Measurements from ENCODE around the gene UGGT2. TPM values are rescaled to one million over a fixed set of nuclear protein-coding genes. Genes with fewer than 3 reads are reported as not detected.
"Not testable (repeated sequence)": the region's sequence is repeated elsewhere in the genome, so short reads cannot be mapped to it uniquely, and the experiment has no call there.

UGGT2 gene
- total RNA-seq, 2 experiments from 2014 or later, result 0.26 TPM; not detected in 1

- Mint-ChIP-seq H3K4me3 (no peak overlapping the region), H3K36me3 (no peaks in the 10 kb centered on the region), H3K27me3 (peaks cover 4% of the 10 kb centered on the region), H3K27ac (no peak overlapping the region), H3K4me1 (ENCODE audit: low read depth) (no peaks in the 10 kb centered on the region), H3K9me3 (no peaks in the 10 kb centered on the region)
- ChIA-PET POLR2A (no interaction called here), CTCF (interaction anchor here (1.4 kb wide), 1 partner anchor 178 kb away, joined by 4 read pairs; no protein-coding TSS in a partner anchor)
- no peak for DNase-seq
- intact Hi-C loops (cut with micrococcal nuclease), result no loop called here
Observed at GRCh38 chr13:95801825-95802224, 251.4 kb downstream of the UGGT2 start.

- Mint-ChIP-seq H3K27ac (no peak overlapping the region), H3K9me3 (no peaks in the 10 kb centered on the region), H3K4me3 (no peak overlapping the region), H3K27me3 (peaks cover 4% of the 10 kb centered on the region), H3K4me1 (ENCODE audit: low read depth) (no peaks in the 10 kb centered on the region), H3K36me3 (no peaks in the 10 kb centered on the region)
- ChIA-PET CTCF (no interaction called here), POLR2A (no interaction called here)
- no peak for DNase-seq
- intact Hi-C loops (cut with micrococcal nuclease), result no loop called here
Observed at GRCh38 chr13:95800436-95800835, 252.8 kb downstream of the UGGT2 start.

DNA sequence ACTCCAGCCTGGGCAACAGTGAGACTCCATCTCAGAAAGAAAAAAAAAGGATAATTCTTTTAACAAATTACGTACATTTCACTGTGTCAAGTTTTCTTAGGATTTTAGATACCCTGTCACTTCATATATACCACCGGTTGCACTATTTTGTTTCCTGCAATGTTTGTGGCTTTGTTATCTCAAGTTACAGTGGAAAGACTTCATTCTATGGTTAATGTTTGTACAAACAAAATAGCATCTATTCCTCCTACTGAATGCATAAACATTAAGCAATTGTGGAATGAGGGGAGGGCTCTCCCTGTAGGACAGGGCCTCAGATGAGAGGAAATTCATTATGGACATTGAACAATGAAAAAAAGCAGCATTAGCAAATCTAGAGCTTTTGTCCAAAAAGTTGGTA, 256.2 kb downstream of the UGGT2 start:
- H3K27ac Mint-ChIP-seq, result no peak overlapping the region
- ChIA-PET POLR2A (no interaction called here), CTCF (no interaction called here)
- H3K9me3 Mint-ChIP-seq, result no peaks in the 10 kb centered on the region
- peaks cover 10% of the 10 kb centered on the region for H3K36me3 Mint-ChIP-seq
- intact Hi-C loops (cut with micrococcal nuclease), result no loop called here
- no peaks in the 10 kb centered on the region for H3K4me1 Mint-ChIP-seq (ENCODE audit: low read depth)
- no peak for DNase-seq
- H3K4me3 Mint-ChIP-seq, result no peak overlapping the region
- no peaks in the 10 kb centered on the region for H3K27me3 Mint-ChIP-seq

DNA sequence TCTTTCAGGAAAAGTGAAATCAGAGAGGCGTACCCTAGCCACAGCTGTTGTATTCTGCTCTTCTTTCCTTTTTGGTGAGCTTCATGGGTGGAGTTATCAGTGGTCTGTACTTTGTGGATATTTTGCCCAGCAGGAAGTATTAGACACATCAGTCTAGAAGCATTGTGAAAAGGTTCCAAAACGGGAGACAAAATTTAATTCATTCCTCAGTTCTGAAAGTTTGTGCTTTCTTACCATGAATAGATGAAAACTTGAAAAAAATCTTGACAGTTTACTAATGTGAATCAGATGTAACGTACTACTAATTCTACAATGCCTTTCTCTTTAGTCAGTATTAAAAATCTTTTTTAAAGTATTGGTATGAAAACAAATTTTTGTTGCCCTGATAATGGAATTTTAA, 259.4 kb downstream of the UGGT2 start:
- H3K9me3 Mint-ChIP-seq, result peaks cover 6% of the 10 kb centered on the region
- peaks cover 35% of the 10 kb centered on the region for H3K36me3 Mint-ChIP-seq
- H3K27ac Mint-ChIP-seq, result no peak overlapping the region
- intact Hi-C loops (cut with micrococcal nuclease), result no loop called here
- no peak for DNase-seq
- no peaks in the 10 kb centered on the region for H3K4me1 Mint-ChIP-seq (ENCODE audit: low read depth)
- ChIA-PET CTCF (interaction anchor here (1.0 kb wide), 1 partner anchor 40 kb away, joined by 3 read pairs; no protein-coding TSS in a partner anchor), POLR2A (no interaction called here)
- H3K27me3 Mint-ChIP-seq, result no peaks in the 10 kb centered on the region
- no peak overlapping the region for H3K4me3 Mint-ChIP-seq

DNA sequence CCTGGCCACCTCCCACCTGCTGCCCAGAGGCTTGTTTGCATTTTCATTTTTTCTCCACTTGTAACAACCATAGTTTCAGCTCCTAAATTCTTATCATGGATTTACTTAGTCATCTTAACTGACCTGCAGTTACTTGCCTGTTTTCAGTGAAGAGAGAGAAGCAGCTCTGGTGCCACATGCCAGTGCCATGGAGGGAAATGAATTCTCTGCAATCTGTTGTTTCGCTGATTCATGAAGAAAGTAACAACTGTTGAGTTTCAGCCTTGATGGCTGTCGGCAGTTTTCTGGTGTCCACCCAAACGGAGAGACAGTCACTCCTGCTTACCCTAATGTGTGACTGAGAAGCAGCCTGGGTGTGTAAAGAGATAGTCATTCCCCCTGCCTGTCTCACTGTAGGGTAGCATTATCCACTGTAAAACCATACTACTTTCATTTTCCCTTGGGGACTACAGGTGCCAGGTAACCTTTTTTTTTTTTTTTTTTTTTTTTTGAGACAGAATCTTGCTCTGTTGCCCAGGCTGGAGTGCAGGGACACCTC, 260.1 kb downstream of the UGGT2 start:
- Mint-ChIP-seq H3K4me1 (ENCODE audit: low read depth) (no peaks in the 10 kb centered on the region), H3K36me3 (peaks cover 42% of the 10 kb centered on the region), H3K9me3 (peaks cover 10% of the 10 kb centered on the region), H3K4me3 (no peak overlapping the region), H3K27me3 (no peaks in the 10 kb centered on the region), H3K27ac (peak overlapping the region; percentile 38)
- CTCF ChIA-PET, result interaction anchor here (1.0 kb wide), 1 partner anchor 41 kb away, joined by 3 read pairs; no protein-coding TSS in a partner anchor
- no peak for DNase-seq
- intact Hi-C loops (cut with micrococcal nuclease), result no loop called here
- POLR2A ChIA-PET, result no interaction called here

DNA sequence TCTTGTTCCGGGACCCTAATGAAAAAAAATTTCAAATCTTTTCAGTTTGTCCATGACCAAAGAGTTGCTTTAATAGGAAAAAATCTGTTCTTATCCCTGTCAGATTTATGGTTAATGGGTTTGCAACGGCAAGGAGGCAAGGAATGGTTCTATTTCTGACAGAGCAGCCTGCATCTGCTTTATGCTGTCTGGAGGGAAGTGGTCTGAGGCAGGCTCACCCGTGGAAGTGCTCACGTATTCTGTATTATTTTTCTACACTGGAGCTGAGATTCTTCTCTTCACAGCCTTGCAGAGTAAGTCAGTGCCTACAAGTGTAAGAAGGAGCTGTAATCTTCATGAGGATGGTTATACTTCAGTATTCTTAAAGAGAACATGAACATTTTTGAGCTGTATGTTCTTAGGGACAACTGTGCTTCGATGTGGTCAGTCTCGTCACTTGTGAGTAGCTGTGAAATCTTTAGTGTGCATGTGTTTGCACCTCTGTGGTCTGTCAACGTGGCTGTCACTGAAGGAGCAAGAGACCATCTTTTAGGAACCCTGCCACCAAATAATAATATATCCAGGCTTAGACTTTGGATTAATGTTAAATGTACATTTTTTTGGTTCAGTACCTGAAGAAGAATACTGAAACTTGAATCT, 262.0 kb downstream of the UGGT2 start:
- POLR2A ChIA-PET, result no interaction called here
- intact Hi-C loops (cut with micrococcal nuclease), result no loop called here
- Mint-ChIP-seq H3K36me3 (peaks cover 56% of the 10 kb centered on the region), H3K4me1 (ENCODE audit: low read depth) (no peaks in the 10 kb centered on the region), H3K9me3 (peaks cover 10% of the 10 kb centered on the region), H3K27me3 (no peaks in the 10 kb centered on the region), H3K27ac (no peak overlapping the region), H3K4me3 (no peak overlapping the region)
- CTCF ChIA-PET, result interaction anchor here (2.2 kb wide), 1 partner anchor 43 kb away, joined by 11 read pairs; no protein-coding TSS in a partner anchor
- no peak for DNase-seq

DNA sequence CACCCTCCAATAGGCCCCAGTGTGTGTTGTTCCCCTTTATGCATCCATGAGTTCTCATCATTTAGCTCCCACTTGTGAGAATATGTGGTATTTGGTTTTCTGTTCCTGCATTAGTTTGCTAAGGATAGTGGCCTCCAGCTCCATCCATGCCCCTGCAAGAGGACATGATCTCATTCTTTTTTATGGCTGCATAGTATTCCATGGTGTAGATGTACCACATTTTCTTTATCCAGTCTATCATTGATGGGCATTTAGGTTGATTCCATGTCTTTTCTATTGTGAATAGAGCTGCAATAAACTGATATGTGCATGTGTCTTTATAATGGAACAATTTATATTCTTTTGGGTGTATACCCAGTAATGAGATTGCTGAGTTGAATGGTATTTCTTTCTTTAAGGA, 263.9 kb downstream of the UGGT2 start:
- H3K4me3 Mint-ChIP-seq; intact Hi-C loops (cut with micrococcal nuclease); POLR2A ChIA-PET; DNase-seq; H3K27ac Mint-ChIP-seq; H3K27me3 Mint-ChIP-seq; H3K4me1 Mint-ChIP-seq (ENCODE audit: low read depth): not testable (repeated sequence)
- CTCF ChIA-PET, result interaction anchor here (2.2 kb wide), 1 partner anchor 45 kb away, joined by 11 read pairs; no protein-coding TSS in a partner anchor
- Mint-ChIP-seq H3K9me3 (peaks cover 10% of the 10 kb centered on the region), H3K36me3 (peaks cover 59% of the 10 kb centered on the region)

DNA sequence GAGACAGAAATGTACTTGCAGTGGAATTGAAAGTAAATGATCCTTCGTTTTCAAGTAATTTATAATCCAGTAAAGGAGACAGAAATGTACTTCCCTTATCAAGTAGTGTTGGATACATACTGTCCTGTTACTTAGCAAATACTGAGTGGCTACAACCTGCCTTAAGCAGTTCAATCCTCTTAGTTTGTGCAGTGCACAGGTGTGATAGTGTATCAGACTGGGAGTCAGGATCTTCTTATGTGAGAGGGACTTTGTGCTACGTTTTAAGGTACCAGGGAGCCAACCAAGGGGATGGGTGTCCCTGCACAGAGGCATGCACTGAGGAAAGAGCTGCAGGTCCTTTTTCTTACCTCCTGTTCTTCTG, 265.1 kb downstream of the UGGT2 start:
- CTCF ChIA-PET, result interaction anchor here (0.6 to 1.1 kb wide), 2 partner anchors 46 to 95 kb away, joined by 3 to 4 read pairs; no protein-coding TSS in a partner anchor
- no peaks in the 10 kb centered on the region for H3K4me1 Mint-ChIP-seq (ENCODE audit: low read depth)
- POLR2A ChIA-PET, result no interaction called here
- H3K4me3 Mint-ChIP-seq, result no peak overlapping the region
- no peaks in the 10 kb centered on the region for H3K27me3 Mint-ChIP-seq
- no peak overlapping the region for H3K27ac Mint-ChIP-seq
- intact Hi-C loops (cut with micrococcal nuclease), result no loop called here
- H3K36me3 Mint-ChIP-seq, result peaks cover 54% of the 10 kb centered on the region
- no peak for DNase-seq
- H3K9me3 Mint-ChIP-seq, result peaks cover 10% of the 10 kb centered on the region

GRCh38 chr13:95787356-95788099, 265.7 kb downstream of the UGGT2 start:
- POLR2A ChIA-PET, result no interaction called here
- DNase-seq, result no peak
- Mint-ChIP-seq H3K4me3 (no peak overlapping the region), H3K27ac (no peak overlapping the region), H3K36me3 (peaks cover 52% of the 10 kb centered on the region), H3K4me1 (ENCODE audit: low read depth) (no peaks in the 10 kb centered on the region), H3K27me3 (no peaks in the 10 kb centered on the region), H3K9me3 (peaks cover 10% of the 10 kb centered on the region)
- CTCF ChIA-PET, result interaction anchor here (1.1 kb wide), 1 partner anchor 47 kb away, joined by 4 read pairs; no protein-coding TSS in a partner anchor
- intact Hi-C loops (cut with micrococcal nuclease), result no loop called here

DNA sequence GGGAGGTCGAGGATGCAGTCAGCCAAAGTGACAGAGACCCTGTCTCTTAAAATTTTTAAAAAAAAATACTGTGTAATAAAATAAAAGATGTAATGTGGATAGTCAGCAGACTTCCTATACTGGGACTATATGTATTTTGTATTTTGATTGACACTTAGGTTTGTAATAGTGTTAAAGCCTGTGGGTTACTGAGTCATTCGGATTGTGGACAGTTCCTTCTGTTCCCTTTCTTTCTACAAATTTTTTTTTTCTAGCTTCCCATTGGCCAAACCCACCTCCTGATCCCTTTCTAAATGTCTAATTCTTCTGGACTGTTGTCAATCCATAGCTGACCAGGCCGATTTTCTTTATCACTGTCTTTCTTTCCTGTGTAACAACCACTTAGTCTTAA, 268.3 kb downstream of the UGGT2 start:
- no peak overlapping the region for H3K27ac Mint-ChIP-seq
- CTCF ChIA-PET, result no interaction called here
- no peak overlapping the region for H3K4me3 Mint-ChIP-seq
- no peaks in the 10 kb centered on the region for H3K27me3 Mint-ChIP-seq
- POLR2A ChIA-PET, result no interaction called here
- H3K4me1 Mint-ChIP-seq (ENCODE audit: low read depth), result no peaks in the 10 kb centered on the region
- intact Hi-C loops (cut with micrococcal nuclease), result no loop called here
- H3K36me3 Mint-ChIP-seq, result peaks cover 36% of the 10 kb centered on the region
- DNase-seq, result no peak
- peaks cover 12% of the 10 kb centered on the region for H3K9me3 Mint-ChIP-seq

DNA sequence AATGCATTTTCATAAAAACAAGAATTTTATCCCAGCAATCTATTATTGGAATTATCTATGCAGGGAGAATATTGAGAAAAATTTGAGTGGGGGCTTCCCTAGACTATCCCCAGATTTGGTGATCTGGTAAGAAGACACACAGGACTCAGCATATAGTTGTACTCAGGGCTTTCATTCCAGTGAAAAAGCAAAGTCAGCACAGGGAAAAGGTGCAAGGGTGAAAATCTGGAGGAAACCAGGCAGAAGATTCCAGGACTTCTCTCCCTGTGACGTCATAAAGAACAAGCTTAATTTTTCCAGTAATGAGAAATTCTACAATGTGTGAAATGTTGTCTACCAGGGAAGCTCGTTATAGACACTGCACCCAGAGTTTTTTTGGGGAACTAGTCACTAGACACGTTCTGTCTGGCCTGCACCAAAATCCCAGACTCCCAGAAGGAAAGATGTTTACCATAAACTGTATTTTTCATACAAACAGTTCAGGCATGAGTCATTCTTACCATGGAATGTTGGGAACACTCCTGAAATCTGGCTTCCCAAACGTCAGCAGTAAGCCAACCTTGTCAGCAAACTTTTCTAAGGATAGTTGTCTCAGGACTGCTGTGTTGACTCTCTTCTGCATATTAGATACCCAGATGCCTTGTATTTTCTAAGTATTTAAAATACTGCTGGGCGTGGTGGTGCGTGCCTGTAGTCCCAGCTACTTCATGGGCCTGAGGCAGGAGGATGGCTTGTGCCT, 268.9 kb downstream of the UGGT2 start:
- no peak for DNase-seq
- Mint-ChIP-seq H3K4me1 (ENCODE audit: low read depth) (no peaks in the 10 kb centered on the region), H3K4me3 (no peak overlapping the region), H3K27me3 (no peaks in the 10 kb centered on the region), H3K9me3 (peaks cover 11% of the 10 kb centered on the region), H3K27ac (no peak overlapping the region), H3K36me3 (peaks cover 32% of the 10 kb centered on the region)
- intact Hi-C loops (cut with micrococcal nuclease), result no loop called here
- ChIA-PET POLR2A (no interaction called here), CTCF (interaction anchor here (0.8 kb wide), 1 partner anchor 109 kb away, joined by 3 read pairs; no protein-coding TSS in a partner anchor)

DNA sequence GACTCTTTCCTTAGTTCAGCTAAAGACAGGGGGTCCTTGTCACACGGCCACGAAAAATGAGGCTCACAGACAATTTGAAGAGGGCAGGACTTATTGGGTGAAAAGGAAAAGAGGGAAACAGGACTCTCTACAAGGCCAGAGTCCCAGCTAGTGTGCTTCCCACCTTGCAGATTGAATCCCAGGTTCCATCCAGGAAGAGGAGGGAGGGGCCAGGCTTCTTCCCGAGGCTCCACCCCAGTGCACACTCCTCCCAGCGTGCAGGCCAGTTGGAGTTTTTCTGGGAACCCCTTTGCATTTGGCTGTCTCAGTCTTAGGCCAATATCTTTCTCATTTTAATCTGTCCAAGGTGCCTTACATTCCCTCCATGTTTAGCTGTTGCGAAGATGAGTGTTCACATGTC, 269.5 kb downstream of the UGGT2 start:
- Mint-ChIP-seq H3K36me3 (peaks cover 26% of the 10 kb centered on the region), H3K27me3 (no peaks in the 10 kb centered on the region), H3K4me3 (no peak overlapping the region), H3K9me3 (peaks cover 6% of the 10 kb centered on the region), H3K4me1 (ENCODE audit: low read depth) (no peaks in the 10 kb centered on the region), H3K27ac (no peak overlapping the region)
- intact Hi-C loops (cut with micrococcal nuclease), result no loop called here
- ChIA-PET POLR2A (no interaction called here), CTCF (interaction anchor here (0.8 kb wide), 1 partner anchor 109 kb away, joined by 3 read pairs; no protein-coding TSS in a partner anchor)
- no peak for DNase-seq

All from activated CD4-positive, alpha-beta memory T cell treated with anti-CD3 and anti-CD28 coated beads for 36 hours (primary cell).